Stimulated activated CD4-positive, alpha-beta T cell treated with anti-CD3 and anti-CD28 coated beads, Interleukin-15, amount 100 ng/mL, for 1 hour (primary cell): ENCODE measurements around the gene INPP5F.
"Not testable (repeated sequence)": the region's sequence is repeated elsewhere in the genome, so short reads cannot be mapped to it uniquely, and the experiment has no call there.

Experiments used
- DNase-seq, 2 donors: peaks; one replicate each; pipeline ENCODE4 v3.0.0-alpha.2; 2020; ENCODE audit warnings: low read depth in 1 of 2, low spot score in 1 of 2

The INPP5F gene

GRCh38 chr10:119772334-119772733 is 46.5 kb downstream of the INPP5F start:
- no peak for DNase-seq

GRCh38 chr10:119773041-119773440 is 47.2 kb downstream of the INPP5F start:
- DNase-seq = not testable (repeated sequence)

- DNase-seq = no peak
Measured at GRCh38 chr10:119775529-119775928, 49.7 kb downstream of the INPP5F start.

GRCh38 chr10:119776536-119776935 is 50.7 kb downstream of the INPP5F start:
- no peak for DNase-seq

- no peak for DNase-seq
Measured at GRCh38 chr10:119777686-119778085, 51.8 kb downstream of the INPP5F start.

GRCh38 chr10:119778776-119779445 is 53.1 kb downstream of the INPP5F start:
- DNase-seq = no peak

- DNase-seq = no peak
Measured at GRCh38 chr10:119780879-119781480, 55.1 kb downstream of the INPP5F start.

GRCh38 chr10:119781498-119781897 is 55.6 kb downstream of the INPP5F start:
- no peak for DNase-seq

- DNase-seq = no peak
Measured at GRCh38 chr10:119782981-119783664, 57.3 kb downstream of the INPP5F start.

- DNase-seq = no peak
Measured at GRCh38 chr10:119783665-119784027, 57.8 kb downstream of the INPP5F start.

- DNase-seq = no peak
Measured at GRCh38 chr10:119784340-119785067, 58.7 kb downstream of the INPP5F start.

GRCh38 chr10:119786117-119786769 is 60.4 kb downstream of the INPP5F start:
- DNase-seq = no peak

GRCh38 chr10:119795101-119795500 is 69.3 kb downstream of the INPP5F start:
- not testable (repeated sequence) for DNase-seq

- DNase-seq = no peak
Measured at GRCh38 chr10:119796039-119796438, 70.2 kb downstream of the INPP5F start.

GRCh38 chr10:119801176-119801575 is 75.3 kb downstream of the INPP5F start:
- no peak for DNase-seq

GRCh38 chr10:119801998-119802538 is 76.2 kb downstream of the INPP5F start:
- no peak for DNase-seq

- no peak for DNase-seq
Measured at GRCh38 chr10:119803264-119803663, 77.4 kb downstream of the INPP5F start.

- no peak for DNase-seq
Measured at GRCh38 chr10:119805702-119806230, 79.9 kb downstream of the INPP5F start.

GRCh38 chr10:119806334-119807130 is 80.7 kb downstream of the INPP5F start:
- DNase-seq = no peak
